ENCODE results near the gene TLL1. TPM values are rescaled to one million over a fixed set of nuclear protein-coding genes. Genes with fewer than 3 reads are reported as not detected.

The TLL1 gene
- total and polyA plus RNA-seq, 2 donors (not counting 3 experiments of a cell fraction or from before 2014, with no cell fraction given) = 0.41 to 1.4 TPM

DNA sequence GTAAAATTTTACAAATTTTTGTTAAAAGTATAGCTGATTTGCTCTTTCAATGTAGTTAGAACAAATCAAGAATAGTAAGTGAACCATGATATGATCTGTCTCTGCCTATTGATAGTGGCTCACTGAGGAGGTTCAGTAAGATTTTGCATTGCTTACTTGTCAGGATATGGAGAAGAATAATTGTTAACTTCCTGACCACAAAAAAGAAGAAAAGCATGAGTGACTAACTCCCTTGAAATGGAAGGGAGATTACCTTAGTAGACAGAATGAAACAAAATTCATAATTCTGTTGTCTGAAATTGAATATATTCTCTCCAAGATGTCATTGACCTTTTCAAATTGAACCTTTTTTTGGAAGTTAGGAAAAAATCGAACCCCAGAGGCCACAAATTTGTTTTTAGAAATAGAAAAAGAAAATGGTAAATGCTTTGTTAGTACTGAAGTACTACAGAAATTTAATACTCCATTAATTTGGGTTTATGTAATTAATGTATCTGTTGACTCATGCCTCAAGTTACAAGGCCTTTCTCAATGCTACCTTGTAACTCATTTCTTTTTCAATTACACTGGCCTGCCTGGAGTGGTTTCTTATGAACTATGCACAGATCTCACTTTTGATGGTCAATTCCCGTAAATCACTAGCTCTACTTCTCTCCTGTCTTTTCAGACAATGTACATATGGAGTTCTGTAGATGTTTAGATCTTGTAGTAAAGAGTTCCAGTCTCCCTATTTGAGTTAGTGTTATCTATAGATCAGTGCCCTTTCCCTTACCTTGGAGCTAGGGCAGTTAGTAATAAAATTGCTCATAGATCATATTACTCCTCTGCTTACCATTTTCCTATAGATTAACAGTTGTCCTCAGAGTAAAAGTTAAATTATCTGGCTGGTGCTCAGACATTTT is 139.3 kb downstream of the TLL1 start:
- Histone ChIP-seq H3K36me3 (ENCODE audit: control insufficient read depth in 2 of 2, extremely low read depth in 1 of 2, insufficient read depth in 2 of 2, low read length in 2 of 2) (no peaks in the 10 kb centered on the region), H3K4me1 (ENCODE audit: control insufficient read depth, extremely low read depth, insufficient read depth, low read length) (no peaks in the 10 kb centered on the region), H3K9me1 (replicated peaks; ENCODE audit: control insufficient read depth, extremely low read depth, insufficient read depth, low read length) (no peaks in the 10 kb centered on the region), H2AFZ (ENCODE audit: low read depth, low read length) (no peak overlapping the region), H3K4me3 (replicated peaks in 1 of 3; ENCODE audit: insufficient read depth in 1 of 3, low read depth in 1 of 3, low read length in 3 of 3) (no peak overlapping the region), H3K4me2 (ENCODE audit: insufficient read depth, low read length) (no peak overlapping the region), H3K79me2 (ENCODE audit: control insufficient read depth, insufficient read depth, low read length) (no peaks in the 10 kb centered on the region), H3K27ac (ENCODE audit: insufficient read depth, low read depth, low read length) (no peak overlapping the region), H3K9me3 (replicated peaks; ENCODE audit: control insufficient read depth, insufficient read depth, low read length) (no peaks in the 10 kb centered on the region), H3K27me3 (ENCODE audit: control insufficient read depth in 2 of 2, insufficient read depth in 2 of 2, low read length in 2 of 2) (no peaks in the 10 kb centered on the region), H4K20me1 (replicated peaks; ENCODE audit: control insufficient read depth, extremely low read depth, insufficient read depth, low read length) (no peaks in the 10 kb centered on the region), H3K9ac (replicated peaks; ENCODE audit: extremely low read depth, insufficient read depth, low read length) (no peak overlapping the region)
- no TSS peak for BruUV-seq (replicated peaks)
- dilution Hi-C loops (cut with MboI; ENCODE audit: extremely low pct_ligation_motif_present, low sequenced_read_pairs) = no loop called here
- ChIA-PET POLR2A (no interaction called here), CTCF (interaction anchor here (1.0 to 1.1 kb wide), 2 partner anchors 9 to 20 kb away, joined by 3 read pairs; no protein-coding TSS in a partner anchor)
- TF ChIP-seq FOS (IDR thresholded peaks at IDR 0.05; ENCODE audit: borderline replicate concordance, insufficient read depth, low read length) = peak; percentile 18
- no peak for TF ChIP-seq POLR2A (IDR thresholded peaks at IDR 0.05; ENCODE audit: low read depth, low read length)
- FAIRE-seq (no peak), DNase-seq (ENCODE audit: low read depth, low spot score) (no peak)
- intact Hi-C loops (cut with micrococcal nuclease) = no loop called here

DNA sequence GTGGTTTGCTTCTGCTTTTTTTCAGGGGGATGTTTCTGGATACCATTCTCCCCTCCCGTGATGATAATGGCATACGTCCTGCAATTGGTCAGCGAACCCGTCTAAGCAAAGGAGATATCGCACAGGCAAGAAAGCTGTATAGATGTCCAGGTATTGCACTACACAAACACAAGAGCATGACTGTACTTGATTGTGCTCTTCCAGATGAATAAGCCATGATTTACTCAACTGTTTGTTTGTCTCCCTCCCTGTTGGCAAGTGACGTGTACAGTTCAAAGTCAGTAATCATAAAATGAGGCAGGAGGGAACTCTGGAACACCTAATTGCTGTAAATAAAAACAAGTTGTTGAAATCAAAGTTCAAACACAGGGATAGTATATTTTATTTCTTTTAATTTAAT is 141.4 kb downstream of the TLL1 start:
- H3K9me3 ChIP-seq (replicated peaks; ENCODE audit: control insufficient read depth, insufficient read depth, low read length) = no peaks in the 10 kb centered on the region
- no peak overlapping the region for H3K4me3 ChIP-seq (replicated peaks in 1 of 3; ENCODE audit: insufficient read depth in 1 of 3, low read depth in 1 of 3, low read length in 3 of 3)
- FAIRE-seq (no peak), DNase-seq (ENCODE audit: low read depth, low spot score) (no peak)
- POLR2A ChIA-PET = no interaction called here
- TF ChIP-seq MYC (IDR thresholded peaks at IDR 0.05; ENCODE audit: low read depth, low read length) = no peak
- TF ChIP-seq JUN (IDR thresholded peaks at IDR 0.05; ENCODE audit: borderline replicate concordance, insufficient read depth, insufficient read length, low read depth) = no peak
- CTCF ChIA-PET = no interaction called here
- H3K79me2 ChIP-seq (ENCODE audit: control insufficient read depth, insufficient read depth, low read length) = no peaks in the 10 kb centered on the region
- H3K4me2 ChIP-seq (ENCODE audit: insufficient read depth, low read length) = no peak overlapping the region
- no peak overlapping the region for H3K27ac ChIP-seq (ENCODE audit: insufficient read depth, low read depth, low read length)
- intact Hi-C loops (cut with micrococcal nuclease) (no loop called here), dilution Hi-C loops (cut with MboI; ENCODE audit: extremely low pct_ligation_motif_present, low sequenced_read_pairs) (no loop called here)
- H3K9ac ChIP-seq (replicated peaks; ENCODE audit: extremely low read depth, insufficient read depth, low read length) = no peak overlapping the region
- no peaks in the 10 kb centered on the region for H3K4me1 ChIP-seq (ENCODE audit: control insufficient read depth, extremely low read depth, insufficient read depth, low read length)
- H3K36me3 ChIP-seq (ENCODE audit: control insufficient read depth in 2 of 2, extremely low read depth in 1 of 2, insufficient read depth in 2 of 2, low read length in 2 of 2) = no peaks in the 10 kb centered on the region
- H2AFZ ChIP-seq (ENCODE audit: low read depth, low read length) = no peak overlapping the region
- no peaks in the 10 kb centered on the region for H4K20me1 ChIP-seq (replicated peaks; ENCODE audit: control insufficient read depth, extremely low read depth, insufficient read depth, low read length)
- no TSS peak for BruUV-seq (replicated peaks)
- no peaks in the 10 kb centered on the region for H3K9me1 ChIP-seq (replicated peaks; ENCODE audit: control insufficient read depth, extremely low read depth, insufficient read depth, low read length)
- H3K27me3 ChIP-seq (ENCODE audit: control insufficient read depth in 2 of 2, insufficient read depth in 2 of 2, low read length in 2 of 2) = no peaks in the 10 kb centered on the region

Measured in endothelial cell of umbilical vein (primary cell).